Skin of body (tissue), 3 donors: ENCODE data around the gene EXOSC5. TPM values are rescaled to one million over a fixed set of nuclear protein-coding genes. Genes with fewer than 3 reads are reported as not detected.
"Not testable (repeated sequence)": the region's sequence is repeated elsewhere in the genome, so short reads cannot be mapped to it uniquely, and the experiment has no call there.

Experiments used
- DNase-seq: peaks from one replicate; lab custom pipeline; 2025; lab: John Stamatoyannopoulos, UW
- small RNA-seq: library from RNA; depleted of rRNA; stranded (forward); fragments of <200 nt; gene quantifications from one replicate; pipeline ENCODE3, GENCODE V24; 2014; ENCODE audit warnings: low replicate concordance
- total RNA-seq: library from RNA; depleted of rRNA; stranded (reverse); fragments of >200 nt; gene quantifications from one replicate; pipeline ENCODE4 v1.2.3, GENCODE V29; 2014

EXOSC5 gene
- total RNA-seq, 1 donor from 2014 or later: 10.1 TPM

DNA sequence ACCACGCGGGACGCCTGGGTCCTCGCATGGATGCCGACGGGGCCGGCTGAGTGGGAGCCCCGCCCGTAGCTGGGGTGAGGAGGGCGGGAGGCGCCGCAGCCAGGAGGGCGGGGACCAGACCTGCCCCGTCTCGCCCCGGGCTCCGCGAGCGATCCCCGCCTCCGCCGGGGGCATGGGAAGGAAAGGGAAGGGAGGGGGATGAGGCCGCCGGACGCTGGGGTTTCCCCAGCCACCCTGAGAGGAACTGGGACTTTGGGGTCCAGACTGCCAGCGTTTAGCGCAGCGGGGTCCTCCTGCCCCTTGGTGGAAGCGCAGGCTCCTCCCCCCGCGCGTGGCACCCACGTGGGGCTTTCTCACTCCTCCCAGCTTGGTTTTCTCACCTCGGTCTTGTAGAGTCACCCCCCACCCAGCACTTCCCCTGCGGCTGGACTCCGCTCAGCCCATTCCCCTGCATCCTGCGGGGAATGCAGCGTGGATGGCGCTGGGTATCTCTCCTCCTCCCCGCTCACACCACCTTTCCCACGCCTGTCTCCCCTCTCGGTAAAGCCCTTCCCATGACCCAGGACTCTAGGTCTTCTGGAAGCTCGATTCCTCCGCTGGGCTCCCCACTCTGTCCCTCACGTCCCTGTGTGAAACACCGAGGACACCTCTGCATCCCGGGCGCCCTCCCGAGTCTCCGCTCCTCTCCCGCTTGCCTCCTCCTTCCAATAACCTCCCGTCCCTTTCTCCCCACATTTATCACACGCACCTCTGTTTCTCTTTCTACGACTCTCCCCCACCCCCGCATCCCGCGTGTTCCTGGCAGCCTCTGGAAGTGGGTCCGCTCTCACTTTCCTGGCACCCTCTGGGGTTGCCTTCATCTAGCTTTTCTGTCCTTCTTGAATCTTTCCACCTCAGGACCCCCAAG, 45.6 kb downstream of the EXOSC5 start:
- DNase-seq: no peak

- no peak for DNase-seq
Measured at GRCh38 chr19:41350735-41351338, 46.3 kb downstream of the EXOSC5 start.

- DNase-seq: not testable (repeated sequence)
Measured at GRCh38 chr19:41346916-41347315, 50.2 kb downstream of the EXOSC5 start.

DNA sequence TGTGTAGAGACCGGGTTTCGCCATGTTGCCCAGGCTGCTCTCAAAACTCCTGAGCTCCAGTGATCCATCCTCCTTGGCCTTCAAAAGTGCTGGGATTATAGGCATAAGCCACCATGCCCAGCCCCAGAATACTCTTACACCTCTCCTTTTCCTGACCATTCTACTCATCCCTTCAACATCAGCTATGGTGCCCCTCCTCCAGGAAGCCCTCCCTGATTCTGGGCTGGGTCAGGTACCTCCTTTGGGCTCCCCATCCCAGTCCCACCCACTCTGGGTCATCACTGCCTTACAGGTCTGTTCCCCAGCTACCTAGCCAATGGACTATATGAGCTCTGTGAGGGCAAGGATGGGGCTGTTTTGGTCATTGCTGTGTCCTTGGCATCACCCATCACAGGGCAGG, 53.0 kb downstream of the EXOSC5 start:
- DNase-seq: no peak

- DNase-seq: no peak
Measured at GRCh38 chr19:41341669-41342490, 55.3 kb downstream of the EXOSC5 start.

DNA sequence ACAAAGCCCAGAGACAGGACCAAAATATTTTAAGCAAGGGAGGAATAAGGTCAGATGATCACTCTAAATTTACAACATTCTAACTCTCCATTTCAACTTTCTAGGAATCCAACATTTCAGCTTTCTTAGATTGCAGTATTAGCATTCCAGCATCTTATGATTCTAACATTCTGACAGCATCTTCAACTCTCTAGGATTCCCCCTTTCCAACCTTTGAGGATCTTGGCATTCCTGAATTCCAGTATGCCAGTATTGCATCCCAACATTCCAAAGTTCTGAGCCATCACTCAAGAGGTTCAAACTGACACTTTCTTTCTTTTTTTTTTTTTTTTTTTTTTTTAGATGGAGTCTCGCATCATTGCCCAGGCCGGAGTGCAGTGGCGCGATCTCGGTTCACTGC, 57.2 kb downstream of the EXOSC5 start:
- no peak for DNase-seq

Small RNA genes within 50 kb of the gene (small RNA-seq; reads per million reads assigned to genes)
- not detected for gene RF00017

Other genes with a start within 250 kb of the EXOSC5 start
- gene CYP2S1, start 204.1 kb downstream of the EXOSC5 start, total RNA-seq: 2.5 TPM
- gene AXL, start 178.1 kb downstream of the EXOSC5 start, total RNA-seq: 36.2 TPM
- 108 TPM for gene HNRNPUL1, start 133.0 kb downstream of the EXOSC5 start, total RNA-seq
- gene CCDC97, start 87.2 kb downstream of the EXOSC5 start, total RNA-seq: 7.0 TPM
- 10.9 TPM for gene TGFB1, start 43.4 kb downstream of the EXOSC5 start, total RNA-seq
- 0.89 TPM for gene B9D2, start 33.2 kb downstream of the EXOSC5 start, total RNA-seq
- gene TMEM91, start 20.8 kb downstream of the EXOSC5 start, total RNA-seq: 20.9 TPM
- 36.5 TPM for gene BCKDHA, start 459 bp upstream of the EXOSC5 start, total RNA-seq
- 1.6 TPM for gene B3GNT8, start 30.0 kb upstream of the EXOSC5 start, total RNA-seq
- gene DMAC2, start 42.6 kb upstream of the EXOSC5 start, total RNA-seq: 14.4 TPM
- not detected for gene ERICH4, start 45.8 kb upstream of the EXOSC5 start, total RNA-seq
- 1.2 TPM for gene CEACAM21, start 178.8 kb upstream of the EXOSC5 start, total RNA-seq
- 0.59 TPM for gene CEACAM4, start 229.7 kb upstream of the EXOSC5 start, total RNA-seq